GM19324 (cell line): ENCODE data around the gene MPPED1.

ENCODE experiments used
- ATAC-seq: cut with Tn5 transposase; IDR thresholded peaks from one replicate; pipeline ENCODE4 v1.9.1; 2021; ENCODE audit warnings: mild to moderate bottlenecking, moderate library complexity; ENCODE audit not compliant: unreplicated experiment, low FRiP score

The MPPED1 gene

GRCh38 chr22:43491177-43491576 is 79.4 kb downstream of the MPPED1 start:
- no peak for ATAC-seq

DNA sequence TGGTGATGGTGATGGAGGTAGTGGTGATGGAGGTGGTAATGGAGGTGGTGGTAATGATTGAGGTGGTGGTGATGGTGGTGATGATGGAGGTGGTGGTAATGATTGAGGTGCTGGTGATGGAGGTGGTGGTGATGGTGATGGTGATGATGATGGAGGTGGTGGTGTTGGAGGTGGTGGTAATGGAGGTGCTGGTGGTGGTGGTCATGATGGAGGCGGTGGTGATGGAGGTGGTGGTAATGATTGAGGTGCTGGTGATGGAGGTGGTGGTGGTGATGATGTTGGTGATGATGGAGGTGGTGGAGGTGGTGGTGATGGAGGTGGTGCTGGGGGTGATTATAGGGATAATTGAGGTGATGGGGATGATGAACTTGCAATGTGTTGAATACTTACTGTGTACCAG is 79.9 kb downstream of the MPPED1 start:
- ATAC-seq = no peak

GRCh38 chr22:43493297-43493696 is 81.5 kb downstream of the MPPED1 start:
- no peak for ATAC-seq

GRCh38 chr22:43497956-43498855 is 86.4 kb downstream of the MPPED1 start:
- ATAC-seq = no peak

DNA sequence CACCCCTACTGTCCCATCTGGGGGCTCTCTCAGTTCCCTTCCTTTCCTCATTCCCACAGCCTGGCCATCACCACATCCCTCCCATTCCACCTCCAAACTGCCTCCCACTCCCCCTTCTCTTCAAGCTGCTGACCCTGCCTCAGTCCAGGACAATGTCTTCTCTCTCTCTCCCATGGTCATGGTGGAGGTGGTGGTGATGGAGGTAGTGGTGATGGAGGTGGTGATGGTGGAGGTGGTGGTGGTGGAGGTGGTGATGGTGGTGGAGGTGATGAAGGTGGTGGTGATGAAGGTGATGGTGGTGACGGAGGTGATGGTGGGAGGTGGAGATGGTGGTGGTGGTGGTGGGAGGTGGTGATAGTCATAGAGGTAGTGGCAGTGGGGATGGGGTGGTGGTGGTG is 87.0 kb downstream of the MPPED1 start:
- no peak for ATAC-seq

- no peak for ATAC-seq
Measured at GRCh38 chr22:43500792-43501785, 89.3 kb downstream of the MPPED1 start.

GRCh38 chr22:43501878-43502277 is 90.1 kb downstream of the MPPED1 start:
- no peak for ATAC-seq

GRCh38 chr22:43502306-43502874 is 90.6 kb downstream of the MPPED1 start:
- ATAC-seq = no peak

DNA sequence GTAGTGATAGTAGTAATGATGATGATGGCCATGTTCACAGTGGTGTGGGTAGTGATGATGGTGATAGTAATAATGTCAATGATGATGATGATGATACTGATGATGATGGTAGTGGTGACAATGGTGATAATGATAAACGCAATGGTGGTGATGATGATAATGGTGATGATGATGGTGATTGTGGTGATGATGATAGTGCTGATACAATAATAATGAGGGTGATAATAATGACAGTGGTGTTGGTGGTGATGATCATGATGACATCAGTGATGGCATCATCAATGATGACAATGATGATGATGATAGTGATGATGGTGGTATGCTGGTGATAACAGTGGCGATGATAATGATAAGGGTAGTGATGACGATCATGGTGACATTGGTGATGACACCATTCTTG is 92.3 kb downstream of the MPPED1 start:
- no peak for ATAC-seq

GRCh38 chr22:43504666-43505261 is 93.0 kb downstream of the MPPED1 start:
- ATAC-seq = no peak

DNA sequence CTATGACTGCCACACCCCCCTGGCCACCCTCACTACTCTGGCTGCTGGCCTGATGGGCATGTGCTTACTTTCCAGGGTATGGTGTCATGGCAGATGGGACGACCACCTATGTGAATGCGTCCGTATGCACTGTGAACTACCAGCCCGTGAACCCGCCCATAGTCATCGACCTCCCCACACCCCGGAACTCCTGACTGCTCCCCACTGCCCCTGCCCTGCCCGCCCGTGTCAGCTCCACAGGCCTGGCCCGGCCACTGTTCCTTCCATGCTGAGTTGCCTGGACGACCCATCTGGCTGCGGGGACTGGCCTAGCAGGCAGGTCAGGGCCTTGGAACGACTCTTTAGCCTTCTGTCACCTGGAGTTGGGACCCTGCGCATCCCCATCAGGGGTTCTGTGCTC is 93.6 kb downstream of the MPPED1 start:
- no peak for ATAC-seq

DNA sequence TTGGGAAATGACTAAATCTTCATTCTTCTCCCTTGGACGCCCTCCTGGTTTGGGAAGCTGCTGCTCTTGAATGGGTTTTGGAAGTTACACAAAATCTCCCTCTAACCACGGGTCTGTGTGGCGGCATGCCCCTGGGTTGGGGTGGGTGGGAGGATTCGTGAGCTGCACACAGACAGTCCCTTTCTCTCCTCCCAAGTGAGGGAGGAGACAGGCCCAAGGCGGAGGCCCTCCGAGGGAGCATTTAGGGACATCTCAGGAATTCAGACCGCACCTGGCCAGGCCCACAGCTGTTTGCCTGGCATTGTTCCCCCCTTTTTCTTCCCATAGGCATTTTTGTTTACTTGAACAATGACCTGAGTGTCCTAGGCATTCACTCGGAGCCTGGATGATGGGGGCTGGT is 94.1 kb downstream of the MPPED1 start:
- no peak for ATAC-seq

DNA sequence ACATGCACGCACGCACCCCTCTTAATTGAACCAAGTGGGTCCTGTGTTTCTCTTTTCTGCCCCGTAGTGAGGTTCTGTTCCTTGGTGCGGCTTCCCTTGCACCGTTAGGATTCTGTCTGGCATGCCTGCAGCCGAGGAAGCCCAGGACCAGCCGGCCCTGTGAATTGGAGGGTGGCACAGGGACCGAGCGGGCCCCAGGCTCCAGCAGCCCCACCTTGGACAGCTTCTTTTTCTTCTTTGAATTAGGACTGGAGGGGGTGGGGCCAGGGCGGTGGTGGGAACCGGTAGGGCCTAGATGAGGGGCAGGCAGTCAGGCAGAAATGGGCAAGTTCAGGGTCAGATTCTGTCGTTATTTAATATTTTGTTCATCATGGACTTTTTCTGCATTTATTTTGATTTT is 94.7 kb downstream of the MPPED1 start:
- ATAC-seq = no peak

DNA sequence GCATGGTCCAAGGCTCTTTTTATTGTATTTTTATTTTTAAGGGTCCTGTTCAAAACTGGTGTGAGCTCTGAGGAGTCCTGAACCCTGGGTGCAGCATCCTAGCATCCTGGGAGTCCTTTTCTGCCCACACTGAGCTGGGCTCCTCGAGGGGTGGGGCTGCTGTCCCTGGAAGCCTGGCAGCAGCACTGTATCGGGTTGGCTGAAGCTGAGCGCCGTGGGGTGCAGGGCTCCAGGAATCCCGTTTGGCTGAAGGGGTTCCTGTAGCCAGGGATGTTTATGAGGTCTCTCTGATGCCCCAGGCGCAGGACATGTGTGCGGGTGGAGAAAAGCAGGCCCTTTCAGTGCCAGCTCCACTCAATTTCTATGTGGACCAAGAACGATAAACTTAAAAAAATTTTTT is 95.4 kb downstream of the MPPED1 start:
- no peak for ATAC-seq

DNA sequence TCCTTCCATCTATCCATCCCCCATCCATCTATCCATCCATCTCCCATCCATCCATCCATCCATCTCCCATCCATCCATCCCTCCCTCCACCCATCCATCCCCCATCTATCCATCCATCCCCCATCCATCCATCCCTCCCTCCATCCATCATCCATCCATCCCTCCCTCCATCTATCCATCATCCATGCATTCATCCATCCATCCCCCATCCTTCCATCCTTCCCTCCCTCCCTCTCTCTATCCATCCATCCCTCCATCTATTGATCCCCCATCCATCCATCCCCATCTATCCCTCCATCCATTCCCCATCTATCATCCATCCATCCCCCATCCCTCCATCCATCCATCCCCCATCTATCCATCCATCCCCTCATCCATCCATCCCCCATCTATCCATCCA is 96.7 kb downstream of the MPPED1 start:
- ATAC-seq = no peak

DNA sequence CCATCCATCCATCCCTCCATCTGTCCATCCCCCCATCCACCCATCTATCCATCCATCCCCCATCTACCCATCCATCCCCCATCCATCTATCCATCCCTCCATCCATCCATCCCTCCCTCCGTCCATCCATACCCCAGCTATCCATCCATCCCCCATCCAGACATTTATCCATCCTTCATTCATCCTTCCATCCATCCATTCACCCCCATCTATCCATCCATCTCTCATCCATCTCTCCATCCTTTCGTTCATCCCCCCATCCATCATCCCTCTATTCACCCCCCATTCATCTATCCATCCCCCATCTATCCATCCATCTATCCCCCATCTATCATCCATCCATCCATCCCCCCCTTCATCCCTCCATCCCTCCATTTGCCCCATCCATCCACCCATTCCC is 97.5 kb downstream of the MPPED1 start:
- no peak for ATAC-seq

DNA sequence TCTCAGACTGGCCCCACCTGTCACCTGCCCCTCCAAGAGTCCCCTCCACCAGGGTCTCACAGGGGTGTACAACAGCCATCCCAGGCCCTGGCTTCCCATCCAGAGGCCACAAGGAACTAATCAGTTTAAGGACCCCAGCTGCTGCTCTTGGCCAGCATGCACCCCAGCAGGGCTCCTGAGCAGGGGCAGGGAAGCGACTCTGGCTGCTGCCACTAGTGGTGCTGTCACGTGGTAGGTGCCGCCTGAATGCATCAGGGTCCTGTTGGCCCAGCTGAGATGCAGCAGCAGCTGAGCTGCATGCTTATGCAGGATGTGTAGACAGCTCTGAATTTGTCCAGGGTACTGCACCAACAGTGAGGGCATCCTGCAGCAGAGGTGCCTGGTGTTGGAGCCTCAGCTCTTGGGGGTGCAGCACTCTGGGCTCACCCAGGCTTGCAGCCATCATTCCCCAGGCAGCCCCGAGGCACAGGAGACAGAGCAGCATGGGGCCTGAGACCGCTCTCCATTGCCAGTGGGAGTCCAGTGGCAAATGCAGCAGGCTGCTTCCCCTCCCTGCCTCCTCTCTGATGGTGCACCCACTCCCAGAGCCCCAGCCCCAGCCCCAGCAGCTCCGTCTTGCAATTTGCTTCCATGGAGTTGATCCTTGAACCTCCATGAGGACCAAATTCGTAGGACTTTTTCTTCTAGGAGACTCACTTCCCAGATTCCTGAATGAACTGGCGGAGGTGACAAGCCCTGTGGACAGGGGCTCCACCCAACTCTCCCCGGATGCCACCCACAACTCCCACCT is 98.7 kb downstream of the MPPED1 start:
- ATAC-seq = no peak

DNA sequence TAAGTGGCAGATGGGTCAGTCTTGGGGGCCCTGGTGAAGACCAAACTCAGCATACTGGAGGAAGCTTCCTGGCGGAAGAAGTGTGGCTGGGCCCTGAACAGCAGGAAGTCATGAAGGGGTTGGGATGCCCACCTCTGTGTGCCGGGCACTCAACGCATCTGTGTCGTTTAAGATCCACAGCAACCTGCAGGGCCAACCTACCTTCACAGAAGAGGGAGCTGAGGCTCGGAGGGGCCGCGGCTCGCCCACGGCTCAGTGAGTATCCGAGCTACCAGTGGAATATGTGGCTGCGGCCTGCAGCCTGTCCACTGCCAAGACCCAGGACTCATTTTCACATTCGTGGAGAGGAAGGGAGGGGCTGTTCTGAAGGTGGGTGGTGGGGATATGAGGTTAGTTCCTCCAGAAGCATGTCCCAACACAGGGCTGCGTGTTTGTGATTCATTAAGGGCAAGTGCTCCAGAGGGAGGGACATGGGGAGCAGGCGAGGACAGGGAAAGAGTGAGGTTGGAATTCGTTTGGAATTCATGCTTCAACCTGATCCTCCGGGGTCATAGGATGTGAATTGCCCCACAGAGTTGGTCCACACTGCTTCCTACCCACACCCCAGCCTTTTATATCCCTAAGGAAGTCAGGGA is 99.6 kb downstream of the MPPED1 start:
- ATAC-seq = no peak

DNA sequence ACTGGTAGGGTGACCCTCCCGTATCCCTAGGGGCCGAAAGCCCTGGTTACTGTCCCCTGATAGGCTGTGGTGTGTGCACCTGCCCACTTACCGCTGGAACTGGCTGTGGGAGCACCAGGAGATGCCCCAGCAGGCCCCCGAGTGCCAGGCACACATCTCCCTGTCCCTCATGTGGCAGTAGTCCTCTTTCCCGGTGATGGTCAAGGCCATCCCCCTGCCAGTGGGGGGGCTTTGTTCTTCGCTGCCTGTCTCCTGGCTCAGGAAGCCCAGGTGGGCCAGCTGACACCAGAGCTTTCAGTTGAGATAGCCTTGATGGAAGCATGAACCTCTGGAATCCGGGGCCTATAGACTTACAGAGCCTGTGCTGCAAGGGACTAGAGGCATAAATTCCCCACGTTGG is 100.5 kb downstream of the MPPED1 start:
- ATAC-seq = no peak
